GM23338 (cell line): Measurements from ENCODE around the gene ERI3. TPM values are rescaled to one million over a fixed set of nuclear protein-coding genes. Genes with fewer than 3 reads are reported as not detected.

Experiments used
- ATAC-seq: fragments of 200-7000 bp; cut with Tn5 transposase; 3 replicates; pipeline ENCODE4 v1.9.1; 2020
- DNase-seq: peaks from one replicate; pipeline ENCODE4 v3.0.0-alpha.2; 2015; ENCODE audit warnings: low spot score
- H2AFZ ChIP-seq: fragments of 200-600 bp; sonication (generic); 2 replicates; pipeline ENCODE4 v1.8.0; 2016; ENCODE audit warnings: antibody characterized with exemption, mild to moderate bottlenecking, moderate library complexity
- H3F3A ChIP-seq: fragments of 200-600 bp; sonication (generic); replicated peaks from 2 replicates; pipeline ENCODE4 v1.8.0; 2017; ENCODE audit warnings: antibody characterized with exemption, mixed run types, low read depth
- H3K27ac ChIP-seq: fragments of 200-600 bp; sonication (generic); 2 replicates; pipeline ENCODE4 v1.6.1; 2016; ENCODE audit warnings: low read depth
- H3K27me3 ChIP-seq: fragments of 200-600 bp; sonication (generic); 2 replicates; pipeline ENCODE4 v1.8.0; 2016; ENCODE audit warnings: mild to moderate bottlenecking, mixed run types, moderate library complexity; ENCODE audit not compliant: insufficient read depth
- H3K36me3 ChIP-seq: fragments of 200-600 bp; sonication (generic); 2 replicates; pipeline ENCODE4 v1.8.0; 2016; ENCODE audit warnings: mild to moderate bottlenecking; ENCODE audit not compliant: insufficient read depth
- H3K4me1 ChIP-seq: fragments of 200-600 bp; sonication (generic); 2 replicates; pipeline ENCODE4 v1.8.0; 2016; ENCODE audit warnings: mild to moderate bottlenecking, moderate library complexity; ENCODE audit not compliant: insufficient read depth
- H3K4me2 ChIP-seq: fragments of 200-600 bp; sonication (generic); 2 replicates; pipeline ENCODE4 v1.7.1; 2017; ENCODE audit warnings: mixed run types
- H3K4me3 ChIP-seq: fragments of 200-600 bp; sonication (generic); 2 replicates; pipeline ENCODE4 v1.6.1; 2016; ENCODE audit warnings: mixed run types
- H3K79me2 ChIP-seq: fragments of 200-600 bp; sonication (generic); replicated peaks from 2 replicates; pipeline ENCODE4 v1.8.0; 2017; ENCODE audit warnings: mild to moderate bottlenecking; ENCODE audit not compliant: insufficient read depth
- H3K9me2 ChIP-seq: fragments of 200-600 bp; sonication (generic); 2 replicates; pipeline ENCODE4 v1.8.0; 2017; ENCODE audit not compliant: insufficient read depth
- H4K20me1 ChIP-seq: fragments of 200-600 bp; sonication (generic); replicated peaks from 2 replicates; pipeline ENCODE4 v1.8.0; 2017; ENCODE audit warnings: mild to moderate bottlenecking; ENCODE audit not compliant: insufficient read depth
- H3K27ac Mint-ChIP-seq: 2 replicates; pipeline ENCODE4 v1.8.0; 2020; ENCODE audit warnings: inconsistent platforms, mild to moderate bottlenecking, moderate library complexity, mixed read lengths
- H3K27me3 Mint-ChIP-seq: 3 replicates; pipeline ENCODE4 v1.8.0; 2022; ENCODE audit warnings: low read depth, mild to moderate bottlenecking, moderate library complexity, mixed read lengths, inconsistent platforms; ENCODE audit not compliant: insufficient read depth, poor library complexity
- H3K36me3 Mint-ChIP-seq: 3 replicates; pipeline ENCODE4 v1.8.0; 2021; ENCODE audit warnings: low read depth, mild to moderate bottlenecking, inconsistent platforms, moderate library complexity, mixed read lengths
- H3K4me1 Mint-ChIP-seq: 3 replicates; pipeline ENCODE4 v1.8.0; 2020; ENCODE audit warnings: mild to moderate bottlenecking, inconsistent platforms, mixed read lengths
- H3K4me3 Mint-ChIP-seq: 3 replicates; pipeline ENCODE4 v1.8.0; 2021; ENCODE audit warnings: moderate library complexity, mild to moderate bottlenecking, inconsistent platforms, mixed read lengths
- H3K9me3 Mint-ChIP-seq: 3 replicates; pipeline ENCODE4 v1.8.0; 2020; ENCODE audit warnings: moderate library complexity, mild to moderate bottlenecking, inconsistent platforms, mixed read lengths
- JUNB ChIP-seq: IDR thresholded peaks from one replicate; pipeline ENCODE4 v1.6.1; 2016; ENCODE audit warnings: antibody characterized with exemption; ENCODE audit not compliant: unreplicated experiment
- POLR2AphosphoS5 ChIP-seq: IDR thresholded peaks from 2 replicates; pipeline ENCODE4 v1.6.1; 2016; ENCODE audit warnings: antibody characterized with exemption, low read depth
- polyA plus RNA-seq: library from polyadenylated mRNA; unstranded; fragments of >200 nt; fragmentation: Nextera tagmentation; extraction: Ambion mirVana; gene quantifications from 2 replicates; pipeline ENCODE4 v1.2.1, GENCODE V29; 2016
- total RNA-seq: library from RNA; depleted of rRNA; stranded (reverse); fragments of >200 nt; shearing (Covaris generic); gene quantifications from 2 replicates; pipeline ENCODE4 v1.2.3, GENCODE V29; 2014
- TF ChIP-seq, protein P1 (sequence below): fragments of 250-450 bp; sonication (Bioruptor Pico); IDR thresholded peaks from 2 replicates; pipeline ENCODE4 v1.5.0; 2020; ENCODE audit warnings: mild to moderate bottlenecking, moderate library complexity

ERI3 gene
- total and polyA plus RNA-seq, 2 experiments from 2014 or later: 63.0 to 70.1 TPM

DNA sequence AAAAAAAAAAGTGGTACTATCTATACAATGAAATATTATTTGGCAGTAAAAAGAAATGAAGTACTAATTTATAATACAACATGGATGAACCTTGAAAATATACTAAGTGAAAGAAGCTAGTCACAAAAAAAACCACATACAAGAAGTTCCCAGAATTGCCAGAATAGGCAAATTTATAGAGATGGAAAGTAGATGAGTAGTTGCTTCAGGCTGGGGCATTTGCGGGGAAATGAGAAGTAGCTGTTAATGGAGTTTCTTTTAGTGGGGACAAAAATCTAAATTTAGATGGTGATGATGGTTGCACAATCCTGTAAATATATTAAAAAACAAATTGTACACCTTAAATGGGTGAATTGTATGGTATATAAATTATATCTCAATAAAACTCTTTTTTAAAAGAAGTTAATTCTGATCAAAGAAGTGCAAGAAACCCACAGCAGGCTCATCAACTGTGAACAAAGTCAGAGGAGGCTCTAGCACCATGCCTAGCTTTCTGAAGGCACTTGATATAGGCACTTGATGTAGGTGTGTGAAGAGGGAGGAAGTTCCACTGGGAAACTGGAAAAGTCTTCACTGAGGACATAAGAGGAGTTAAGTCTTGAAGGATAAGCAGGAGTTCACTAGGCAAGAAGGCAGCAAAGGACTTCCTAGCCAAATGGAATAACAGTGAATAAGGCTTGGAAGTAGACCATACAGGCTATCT, 89.2 kb downstream of the ERI3 start:
- Histone ChIP-seq H3K27ac (no peak overlapping the region), H3K36me3 (no peaks in the 10 kb centered on the region), H4K20me1 (peaks cover 9% of the 10 kb centered on the region), H3K79me2 (peaks cover 3% of the 10 kb centered on the region; the same call in 1 of the 2 replicates), H3K9me2 (no peaks in the 10 kb centered on the region), H3F3A (no peaks in the 10 kb centered on the region), H3K4me2 (no peak overlapping the region), H3K4me1 (peaks cover 21% of the 10 kb centered on the region), H3K27me3 (no peaks in the 10 kb centered on the region), H2AFZ (no peak overlapping the region), H3K4me3 (no peak overlapping the region)
- no peak for ATAC-seq
- H3K4me3 Mint-ChIP-seq: no peak overlapping the region
- H3K27me3 Mint-ChIP-seq: peaks cover 15% of the 10 kb centered on the region
- no peak for TF ChIP-seq JUNB
- TF ChIP-seq, protein P1, sequence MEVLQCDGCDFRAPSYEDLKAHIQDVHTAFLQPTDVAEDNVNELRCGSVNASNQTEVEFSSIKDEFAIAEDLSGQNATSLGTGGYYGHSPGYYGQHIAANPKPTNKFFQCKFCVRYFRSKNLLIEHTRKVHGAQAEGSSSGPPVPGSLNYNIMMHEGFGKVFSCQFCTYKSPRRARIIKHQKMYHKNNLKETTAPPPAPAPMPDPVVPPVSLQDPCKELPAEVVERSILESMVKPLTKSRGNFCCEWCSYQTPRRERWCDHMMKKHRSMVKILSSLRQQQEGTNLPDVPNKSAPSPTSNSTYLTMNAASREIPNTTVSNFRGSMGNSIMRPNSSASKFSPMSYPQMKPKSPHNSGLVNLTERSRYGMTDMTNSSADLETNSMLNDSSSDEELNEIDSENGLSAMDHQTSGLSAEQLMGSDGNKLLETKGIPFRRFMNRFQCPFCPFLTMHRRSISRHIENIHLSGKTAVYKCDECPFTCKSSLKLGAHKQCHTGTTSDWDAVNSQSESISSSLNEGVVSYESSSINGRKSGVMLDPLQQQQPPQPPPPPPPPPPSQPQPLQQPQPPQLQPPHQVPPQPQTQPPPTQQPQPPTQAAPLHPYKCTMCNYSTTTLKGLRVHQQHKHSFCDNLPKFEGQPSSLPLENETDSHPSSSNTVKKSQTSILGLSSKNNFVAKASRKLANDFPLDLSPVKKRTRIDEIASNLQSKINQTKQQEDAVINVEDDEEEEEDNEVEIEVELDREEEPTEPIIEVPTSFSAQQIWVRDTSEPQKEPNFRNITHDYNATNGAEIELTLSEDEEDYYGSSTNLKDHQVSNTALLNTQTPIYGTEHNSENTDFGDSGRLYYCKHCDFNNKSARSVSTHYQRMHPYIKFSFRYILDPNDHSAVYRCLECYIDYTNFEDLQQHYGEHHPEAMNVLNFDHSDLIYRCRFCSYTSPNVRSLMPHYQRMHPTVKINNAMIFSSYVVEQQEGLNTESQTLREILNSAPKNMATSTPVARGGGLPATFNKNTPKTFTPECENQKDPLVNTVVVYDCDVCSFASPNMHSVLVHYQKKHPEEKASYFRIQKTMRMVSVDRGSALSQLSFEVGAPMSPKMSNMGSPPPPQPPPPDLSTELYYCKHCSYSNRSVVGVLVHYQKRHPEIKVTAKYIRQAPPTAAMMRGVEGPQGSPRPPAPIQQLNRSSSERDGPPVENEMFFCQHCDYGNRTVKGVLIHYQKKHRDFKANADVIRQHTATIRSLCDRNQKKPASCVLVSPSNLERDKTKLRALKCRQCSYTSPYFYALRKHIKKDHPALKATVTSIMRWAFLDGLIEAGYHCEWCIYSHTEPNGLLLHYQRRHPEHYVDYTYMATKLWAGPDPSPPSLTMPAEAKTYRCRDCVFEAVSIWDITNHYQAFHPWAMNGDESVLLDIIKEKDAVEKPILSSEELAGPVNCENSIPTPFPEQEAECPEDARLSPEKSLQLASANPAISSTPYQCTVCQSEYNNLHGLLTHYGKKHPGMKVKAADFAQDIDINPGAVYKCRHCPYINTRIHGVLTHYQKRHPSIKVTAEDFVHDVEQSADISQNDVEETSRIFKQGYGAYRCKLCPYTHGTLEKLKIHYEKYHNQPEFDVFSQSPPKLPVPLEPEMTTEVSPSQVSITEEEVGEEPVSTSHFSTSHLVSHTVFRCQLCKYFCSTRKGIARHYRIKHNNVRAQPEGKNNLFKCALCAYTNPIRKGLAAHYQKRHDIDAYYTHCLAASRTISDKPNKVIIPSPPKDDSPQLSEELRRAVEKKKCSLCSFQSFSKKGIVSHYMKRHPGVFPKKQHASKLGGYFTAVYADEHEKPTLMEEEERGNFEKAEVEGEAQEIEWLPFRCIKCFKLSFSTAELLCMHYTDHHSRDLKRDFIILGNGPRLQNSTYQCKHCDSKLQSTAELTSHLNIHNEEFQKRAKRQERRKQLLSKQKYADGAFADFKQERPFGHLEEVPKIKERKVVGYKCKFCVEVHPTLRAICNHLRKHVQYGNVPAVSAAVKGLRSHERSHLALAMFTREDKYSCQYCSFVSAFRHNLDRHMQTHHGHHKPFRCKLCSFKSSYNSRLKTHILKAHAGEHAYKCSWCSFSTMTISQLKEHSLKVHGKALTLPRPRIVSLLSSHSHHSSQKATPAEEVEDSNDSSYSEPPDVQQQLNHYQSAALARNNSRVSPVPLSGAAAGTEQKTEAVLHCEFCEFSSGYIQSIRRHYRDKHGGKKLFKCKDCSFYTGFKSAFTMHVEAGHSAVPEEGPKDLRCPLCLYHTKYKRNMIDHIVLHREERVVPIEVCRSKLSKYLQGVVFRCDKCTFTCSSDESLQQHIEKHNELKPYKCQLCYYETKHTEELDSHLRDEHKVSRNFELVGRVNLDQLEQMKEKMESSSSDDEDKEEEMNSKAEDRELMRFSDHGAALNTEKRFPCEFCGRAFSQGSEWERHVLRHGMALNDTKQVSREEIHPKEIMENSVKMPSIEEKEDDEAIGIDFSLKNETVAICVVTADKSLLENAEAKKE (CRISPR knock-in tag): no peak
- H3K27ac Mint-ChIP-seq: no peak overlapping the region
- no peak for DNase-seq
- H3K36me3 Mint-ChIP-seq: no peaks in the 10 kb centered on the region; the same call in 2 of the 3 replicates
- no peaks in the 10 kb centered on the region for H3K9me3 Mint-ChIP-seq
- peaks cover 42% of the 10 kb centered on the region for H3K4me1 Mint-ChIP-seq

DNA sequence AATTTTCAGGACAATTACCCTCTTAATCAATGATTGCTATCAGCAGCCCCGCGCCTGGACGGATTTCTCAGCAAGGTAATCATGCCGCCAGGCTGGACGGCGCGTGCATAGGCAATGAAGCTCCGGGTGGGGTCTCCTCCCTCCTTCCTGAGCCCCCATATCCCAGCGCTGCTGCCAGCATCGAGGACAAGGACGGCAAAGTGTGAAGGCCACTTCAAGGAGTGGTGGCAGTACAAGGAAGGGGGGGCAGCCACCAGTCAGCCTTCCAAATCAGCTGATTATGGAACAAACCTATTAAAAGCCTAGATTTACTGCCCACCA, 90.6 kb downstream of the ERI3 start:
- Mint-ChIP-seq H3K4me3 (no peak overlapping the region), H3K27ac (no peak overlapping the region), H3K36me3 (no peaks in the 10 kb centered on the region; the same call in 2 of the 3 replicates), H3K4me1 (peaks cover 53% of the 10 kb centered on the region), H3K27me3 (peaks cover 17% of the 10 kb centered on the region), H3K9me3 (no peaks in the 10 kb centered on the region)
- Histone ChIP-seq H3K4me2 (no peak overlapping the region), H3K27ac (no peak overlapping the region), H3K36me3 (no peaks in the 10 kb centered on the region), H3F3A (no peaks in the 10 kb centered on the region), H3K4me3 (no peak overlapping the region), H3K79me2 (peaks cover 3% of the 10 kb centered on the region; the same call in 1 of the 2 replicates), H4K20me1 (peaks cover 15% of the 10 kb centered on the region), H3K4me1 (peaks cover 24% of the 10 kb centered on the region), H2AFZ (no peak overlapping the region), H3K9me2 (no peaks in the 10 kb centered on the region), H3K27me3 (no peaks in the 10 kb centered on the region)
- ATAC-seq (no peak), DNase-seq (no peak)
- TF ChIP-seq POLR2AphosphoS5: no peak
